ENCODE results near the gene PCGF2.
A peak's percentile ranks its signal among the peaks of the same experiment; 100 is the strongest.
"Not testable (repeated sequence)": the region's sequence is repeated elsewhere in the genome, so short reads cannot be mapped to it uniquely, and the experiment has no call there.

PCGF2 gene

GRCh38 chr17:38748149-38748891 is at the start of gene PCGF2:
Gene PCGF2, minus strand, starts transcription at chr17:38748336. Its CDS starts 7,934 bp downstream, at chr17:38740402.
- peak; percentile 78 for DNase-seq (ENCODE audit: low read depth)

GRCh38 chr17:38797828-38798227 is 49.7 kb upstream of the PCGF2 start:
- no peak for DNase-seq (ENCODE audit: low read depth)

- DNase-seq (ENCODE audit: low read depth) = no peak
Observed at GRCh38 chr17:38797158-38797490, 49.0 kb upstream of the PCGF2 start.

GRCh38 chr17:38796451-38797157 is 48.5 kb upstream of the PCGF2 start:
- no peak for DNase-seq (ENCODE audit: low read depth)

GRCh38 chr17:38794221-38794620 is 46.1 kb upstream of the PCGF2 start:
- no peak for DNase-seq (ENCODE audit: low read depth)

GRCh38 chr17:38791162-38791561 is 43.0 kb upstream of the PCGF2 start:
- DNase-seq (ENCODE audit: low read depth) = no peak

GRCh38 chr17:38790148-38790707 is 42.1 kb upstream of the PCGF2 start:
- not testable (repeated sequence) for DNase-seq (ENCODE audit: low read depth)

- DNase-seq (ENCODE audit: low read depth) = no peak
Observed at GRCh38 chr17:38789185-38789584, 41.0 kb upstream of the PCGF2 start.

GRCh38 chr17:38787999-38788398 is 39.9 kb upstream of the PCGF2 start:
- DNase-seq (ENCODE audit: low read depth) = not testable (repeated sequence)

- no peak for DNase-seq (ENCODE audit: low read depth)
Observed at GRCh38 chr17:38786372-38786771, 38.2 kb upstream of the PCGF2 start.

- DNase-seq (ENCODE audit: low read depth) = no peak
Observed at GRCh38 chr17:38783227-38783626, 35.1 kb upstream of the PCGF2 start.

GRCh38 chr17:38779965-38780752 is 32.0 kb upstream of the PCGF2 start:
- no peak for DNase-seq (ENCODE audit: low read depth)

GRCh38 chr17:38777641-38778250 is 29.6 kb upstream of the PCGF2 start:
- DNase-seq (ENCODE audit: low read depth) = no peak

- DNase-seq (ENCODE audit: low read depth) = no peak
Observed at GRCh38 chr17:38773258-38773657, 25.1 kb upstream of the PCGF2 start.

GRCh38 chr17:38768417-38768816 is 20.3 kb upstream of the PCGF2 start:
- DNase-seq (ENCODE audit: low read depth) = no peak

- DNase-seq (ENCODE audit: low read depth) = no peak
Observed at GRCh38 chr17:38766341-38766740, 18.2 kb upstream of the PCGF2 start.

- no peak for DNase-seq (ENCODE audit: low read depth)
Observed at GRCh38 chr17:38762231-38762630, 14.1 kb upstream of the PCGF2 start.

GRCh38 chr17:38761612-38762011 is 13.5 kb upstream of the PCGF2 start:
- no peak for DNase-seq (ENCODE audit: low read depth)

GRCh38 chr17:38753071-38753506 is 5.0 kb upstream of the PCGF2 start:
- DNase-seq (ENCODE audit: low read depth) = no peak

GRCh38 chr17:38752308-38753070 is 4.4 kb upstream of the PCGF2 start, which contains the start of gene PSMB3:
Gene PSMB3, plus strand, starts transcription at chr17:38752741. Its CDS starts 86 bp downstream, at chr17:38752827.
- peak; percentile 100 for DNase-seq (ENCODE audit: low read depth)

GRCh38 chr17:38751808-38752307 is 3.7 kb upstream of the PCGF2 start:
- DNase-seq (ENCODE audit: low read depth) = peak; percentile 79
